HEK293 (cell line): ENCODE measurements around the gene UGGT1.
A peak's percentile ranks its signal among the peaks of the same experiment; 100 is the strongest.

ENCODE experiments used
- CTCF ChIA-PET: fragments of 350-600 bp; formaldehyde crosslinking; extraction: SDS; loops from one replicate; lab custom pipeline; 2021; ENCODE audit warnings: antibody characterized with exemption; lab: Yijun Ruan, JAX
- POLR2A ChIA-PET: fragments of 300-600 bp; formaldehyde crosslinking; extraction: SDS; loops from one replicate; lab custom pipeline; 2020; ENCODE audit warnings: antibody characterized with exemption, inconsistent platforms; lab: Yijun Ruan, JAX
- H3K27ac ChIP-seq: fragments of 200-500 bp; sonication (Bioruptor generic); 2 replicates; pipeline ENCODE4 v1.5.1; 2014; ENCODE audit warnings: low read depth, low read length, control low read depth, inconsistent platforms; ENCODE audit errors: extremely low read depth
- H3K36me3 ChIP-seq, 2 experiments: fragments of 200-500 bp in 1 of 2; sonication (Bioruptor generic) in 1 of 2; 1 replicate in 1 of 2; 2 replicates in 1 of 2; pipeline ENCODE4 v1.5.1; 2014 to 2017; ENCODE audit warnings: inconsistent platforms in 2 of 2, low read length in 2 of 2; ENCODE audit not compliant: control insufficient read depth in 2 of 2, insufficient read depth in 1 of 2
- H3K4me1 ChIP-seq: fragments of 200-500 bp; sonication (Bioruptor generic); 2 replicates; pipeline ENCODE4 v1.5.1; 2014; ENCODE audit warnings: mild to moderate bottlenecking, low read length, inconsistent platforms; ENCODE audit not compliant: control insufficient read depth, insufficient read depth
- H3K4me3 ChIP-seq: 2 replicates; pipeline ENCODE4 v1.5.1; 2011; ENCODE audit warnings: low read depth, mild to moderate bottlenecking, control low read depth, low read length, moderate library complexity
- H3K9me3 ChIP-seq: fragments of 200-500 bp; sonication (Bioruptor generic); 2 replicates; pipeline ENCODE4 v1.5.1; 2014; ENCODE audit warnings: low read depth, low read length, inconsistent platforms; ENCODE audit not compliant: control insufficient read depth, insufficient read depth
- CTCF ChIP-seq: fragments of 450-650 bp; formaldehyde crosslinking; IDR thresholded peaks from 2 replicates; pipeline ENCODE4 v1.5.1; 2016; ENCODE audit warnings: missing biosample characterization, missing genetic modification characterization
- HOXA7 ChIP-seq: sonication (generic); formaldehyde crosslinking; IDR thresholded peaks from 2 replicates; pipeline ENCODE4 v1.8.1; 2022; ENCODE audit warnings: missing genetic modification reagents, borderline replicate concordance
- MYNN ChIP-seq: fragments of 450-650 bp; formaldehyde crosslinking; IDR thresholded peaks from 2 replicates; pipeline ENCODE4 v1.5.1; 2016; ENCODE audit warnings: missing biosample characterization, missing genetic modification characterization, borderline replicate concordance
- SCRT1 ChIP-seq: fragments of 450-650 bp; formaldehyde crosslinking; IDR thresholded peaks from 2 replicates; pipeline ENCODE4 v1.5.1; 2016; ENCODE audit warnings: missing biosample characterization, missing genetic modification characterization, borderline replicate concordance
- SP7 ChIP-seq: fragments of 450-650 bp; formaldehyde crosslinking; IDR thresholded peaks from 2 replicates; pipeline ENCODE4 v1.5.1; 2016; ENCODE audit warnings: missing biosample characterization, missing genetic modification characterization
- YY2 ChIP-seq: fragments of 450-650 bp; formaldehyde crosslinking; IDR thresholded peaks from 2 replicates; pipeline ENCODE4 v1.5.1; 2016; ENCODE audit warnings: missing biosample characterization, missing genetic modification characterization
- ZBTB1 ChIP-seq: fragments of 450-650 bp; formaldehyde crosslinking; IDR thresholded peaks from 2 replicates; pipeline ENCODE4 v1.5.1; 2016; ENCODE audit warnings: missing biosample characterization, missing genetic modification characterization
- ZBTB10 ChIP-seq: fragments of 450-650 bp; formaldehyde crosslinking; IDR thresholded peaks from 2 replicates; pipeline ENCODE4 v1.5.1; 2016; ENCODE audit warnings: missing biosample characterization, missing genetic modification characterization
- ZEB2 ChIP-seq: fragments of 450-650 bp; formaldehyde crosslinking; IDR thresholded peaks from 2 replicates; pipeline ENCODE4 v1.5.1; 2016; ENCODE audit warnings: missing biosample characterization, missing genetic modification characterization
- ZIC2 ChIP-seq: fragments of 450-650 bp; formaldehyde crosslinking; IDR thresholded peaks from 2 replicates; pipeline ENCODE4 v1.5.1; 2016; ENCODE audit warnings: missing biosample characterization, missing genetic modification characterization
- ZNF114 ChIP-seq: fragments of 450-650 bp; formaldehyde crosslinking; IDR thresholded peaks from 2 replicates; pipeline ENCODE4 v1.5.0; 2017; ENCODE audit warnings: missing biosample characterization, missing genetic modification characterization
- ZNF138 ChIP-seq: fragments of 450-650 bp; formaldehyde crosslinking; IDR thresholded peaks from 2 replicates; pipeline ENCODE4 v1.5.1; 2016; ENCODE audit warnings: missing biosample characterization, missing genetic modification characterization, borderline replicate concordance
- ZNF221 ChIP-seq: fragments of 450-650 bp; formaldehyde crosslinking; IDR thresholded peaks from 2 replicates; pipeline ENCODE4 v1.5.1; 2017; ENCODE audit warnings: missing biosample characterization, missing genetic modification characterization, borderline replicate concordance
- ZNF324 ChIP-seq: fragments of 450-650 bp; formaldehyde crosslinking; IDR thresholded peaks from 2 replicates; pipeline ENCODE4 v1.5.1; 2016; ENCODE audit warnings: missing biosample characterization, missing genetic modification characterization
- ZNF513 ChIP-seq: fragments of 450-650 bp; IDR thresholded peaks from 2 replicates; pipeline ENCODE4 v1.5.1; 2018; ENCODE audit warnings: missing biosample characterization, missing genetic modification characterization
- ZNF629 ChIP-seq: fragments of 450-650 bp; formaldehyde crosslinking; IDR thresholded peaks from 2 replicates; pipeline ENCODE4 v1.5.1; 2017; ENCODE audit warnings: missing biosample characterization, missing genetic modification characterization
- ZNF658 ChIP-seq: fragments of 450-650 bp; formaldehyde crosslinking; IDR thresholded peaks from 2 replicates; pipeline ENCODE4; 2016; ENCODE audit warnings: missing biosample characterization, missing genetic modification characterization
- ZNF660 ChIP-seq: fragments of 450-650 bp; IDR thresholded peaks from 2 replicates; pipeline ENCODE4 v1.5.1; 2018; ENCODE audit warnings: missing biosample characterization, mild to moderate bottlenecking, missing genetic modification characterization
- ZNF747 ChIP-seq: fragments of 450-650 bp; formaldehyde crosslinking; IDR thresholded peaks from 2 replicates; pipeline ENCODE4 v1.5.1; 2016; ENCODE audit warnings: missing biosample characterization, missing genetic modification characterization
- ZSCAN23 ChIP-seq: fragments of 450-650 bp; formaldehyde crosslinking; IDR thresholded peaks from 2 replicates; pipeline ENCODE4 v1.5.1; 2016; ENCODE audit warnings: missing biosample characterization, missing genetic modification characterization
- TF ChIP-seq, protein P1 (sequence below): fragments of 450-650 bp; formaldehyde crosslinking; IDR thresholded peaks from 2 replicates; pipeline ENCODE4 v1.5.1; 2016; ENCODE audit warnings: missing biosample characterization, missing genetic modification characterization

The UGGT1 gene

GRCh38 chr2:128233790-128234395, 142.9 kb downstream of the UGGT1 start:
- Histone ChIP-seq H3K36me3 (no peaks in the 10 kb centered on the region; a peak in 1 of 3 replicates), H3K27ac (no peak overlapping the region), H3K9me3 (no peaks in the 10 kb centered on the region), H3K4me3 (no peak overlapping the region), H3K4me1 (no peaks in the 10 kb centered on the region; the same call in 1 of the 2 replicates)
- peak; percentile 71; the same call in 1 of the 2 replicates for TF ChIP-seq ZNF513 (tag by site-specific recombination)
- TF ChIP-seq ZNF658 = no peak
- ChIA-PET CTCF (interaction anchor here (0.5 to 1.3 kb wide), 9 partner anchors 9 to 1152 kb away, joined by 3 to 6 read pairs (median 4); no protein-coding TSS in a partner anchor), POLR2A (no interaction called here)

DNA sequence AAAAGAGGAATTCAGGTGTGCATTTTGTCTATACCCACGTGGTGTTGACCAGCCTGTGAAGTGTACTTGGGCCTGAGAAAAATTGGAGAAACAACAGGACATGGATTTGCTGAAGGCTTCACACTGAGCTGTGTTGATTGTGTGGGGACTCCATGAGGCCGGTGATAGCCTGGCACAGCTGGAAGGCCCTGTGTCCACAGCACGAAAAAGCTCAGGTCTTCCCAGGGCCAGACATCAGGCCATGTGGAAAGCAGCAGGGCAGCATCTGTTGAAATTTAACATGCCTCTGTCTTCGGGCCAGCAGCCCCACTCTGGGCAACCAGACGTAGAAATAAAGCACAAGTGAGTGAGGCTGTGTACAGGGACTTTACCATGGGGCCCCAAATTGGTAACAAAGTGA, 143.6 kb downstream of the UGGT1 start:
- Histone ChIP-seq H3K4me1 (no peaks in the 10 kb centered on the region; the same call in 1 of the 2 replicates), H3K4me3 (no peak overlapping the region), H3K9me3 (no peaks in the 10 kb centered on the region), H3K36me3 (no peaks in the 10 kb centered on the region; a peak in 1 of 3 replicates), H3K27ac (no peak overlapping the region)
- ChIA-PET CTCF (interaction anchor here (0.6 to 1.3 kb wide), 7 partner anchors 55 to 1151 kb away, joined by 3 to 6 read pairs (median 3); no protein-coding TSS in a partner anchor), POLR2A (interaction anchor here (0.6 kb wide), 1 partner anchor 445 kb away, joined by 3 read pairs; no protein-coding TSS in a partner anchor)
- no peak for TF ChIP-seq ZBTB1 (tag by site-specific recombination)
- TF ChIP-seq ZNF660 (tag by site-specific recombination) = no peak
- peak; percentile 96 for TF ChIP-seq ZIC2
- no peak for TF ChIP-seq ZEB2 (tag by site-specific recombination)
- no peak for TF ChIP-seq ZNF629 (tag by site-specific recombination)
- no peak for TF ChIP-seq ZNF221 (tag by site-specific recombination)

DNA sequence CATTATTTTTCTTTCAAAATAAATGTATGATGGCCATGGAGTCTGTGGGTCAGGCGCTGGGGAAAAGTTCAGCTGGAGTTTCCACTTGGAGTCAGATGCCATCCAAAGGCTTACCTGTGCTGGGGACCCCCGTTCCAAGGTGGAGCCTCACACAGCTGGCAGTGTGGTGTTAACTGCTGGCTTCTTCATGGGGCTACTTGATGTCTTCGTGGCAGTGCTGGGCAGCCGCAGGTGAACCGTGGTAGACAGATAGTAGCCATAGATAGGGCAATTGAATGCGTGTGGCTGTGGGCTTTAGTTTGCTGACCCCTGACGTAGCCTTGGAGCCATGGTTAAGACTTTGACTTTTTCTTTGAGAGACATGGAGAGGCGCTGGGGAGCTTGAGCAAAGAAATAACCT, 144.6 kb downstream of the UGGT1 start:
- no peaks in the 10 kb centered on the region; a peak in 1 of 3 replicates for H3K36me3 ChIP-seq
- H3K9me3 ChIP-seq = no peaks in the 10 kb centered on the region
- no peak overlapping the region for H3K4me3 ChIP-seq
- CTCF ChIA-PET = interaction anchor here (1.1 kb wide), 1 partner anchor 172 kb away, joined by 4 read pairs; no protein-coding TSS in a partner anchor
- H3K27ac ChIP-seq = no peak overlapping the region
- H3K4me1 ChIP-seq = no peaks in the 10 kb centered on the region; the same call in 1 of the 2 replicates
- TF ChIP-seq YY2 (tag by site-specific recombination) = no peak
- TF ChIP-seq, protein P1, sequence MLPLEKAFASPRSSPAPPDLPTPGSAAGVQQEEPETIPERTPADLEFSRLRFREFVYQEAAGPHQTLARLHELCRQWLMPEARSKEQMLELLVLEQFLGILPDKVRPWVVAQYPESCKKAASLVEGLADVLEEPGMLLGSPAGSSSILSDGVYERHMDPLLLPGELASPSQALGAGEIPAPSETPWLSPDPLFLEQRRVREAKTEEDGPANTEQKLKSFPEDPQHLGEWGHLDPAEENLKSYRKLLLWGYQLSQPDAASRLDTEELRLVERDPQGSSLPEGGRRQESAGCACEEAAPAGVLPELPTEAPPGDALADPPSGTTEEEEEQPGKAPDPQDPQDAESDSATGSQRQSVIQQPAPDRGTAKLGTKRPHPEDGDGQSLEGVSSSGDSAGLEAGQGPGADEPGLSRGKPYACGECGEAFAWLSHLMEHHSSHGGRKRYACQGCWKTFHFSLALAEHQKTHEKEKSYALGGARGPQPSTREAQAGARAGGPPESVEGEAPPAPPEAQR (tag by site-specific recombination) = no peak
- TF ChIP-seq ZNF747 (tag by site-specific recombination) = no peak
- TF ChIP-seq ZBTB10 (tag by site-specific recombination) = no peak
- TF ChIP-seq ZSCAN23 = no peak
- no peak for TF ChIP-seq SCRT1 (tag by site-specific recombination)
- no peak for TF ChIP-seq ZNF138
- TF ChIP-seq SP7 (tag by site-specific recombination) = no peak
- no peak for TF ChIP-seq MYNN (tag by site-specific recombination)
- no peak for TF ChIP-seq ZNF324
- TF ChIP-seq CTCF (tag by site-specific recombination) = no peak
- no peak for TF ChIP-seq ZNF658
- TF ChIP-seq ZNF114 (tag by site-specific recombination) = no peak
- TF ChIP-seq HOXA7 (CRISPR knock-in tag) = no peak
- POLR2A ChIA-PET = no interaction called here
